Keratinocyte (primary cell): ENCODE data around the gene PTPRN2. TPM values are rescaled to one million over a fixed set of nuclear protein-coding genes. Genes with fewer than 3 reads are reported as not detected.

ENCODE experiments used
- DNase-seq: peaks from one replicate; pipeline ENCODE4 v3.0.0-alpha.2; 2011; ENCODE audit warnings: low read depth, missing footprints, low spot score
- FAIRE-seq: peaks from 2 replicates; lab custom pipeline; 2011; peaks lifted over from hg19 to GRCh38; lab: Jason Lieb, UNC
- H2AFZ ChIP-seq: 2 replicates; pipeline ENCODE4 v1.6.0; 2012; ENCODE audit warnings: low read length, control low read depth, inconsistent platforms; ENCODE audit not compliant: control insufficient read depth
- H3K27ac ChIP-seq: 2 replicates; pipeline ENCODE4 v1.5.1; 2011; ENCODE audit warnings: low read length; ENCODE audit not compliant: control insufficient read depth, insufficient read depth
- H3K27me3 ChIP-seq: 3 replicates; pipeline ENCODE4 v1.6.0; 2011; ENCODE audit warnings: low read length; ENCODE audit not compliant: control insufficient read depth, insufficient read depth; ENCODE audit errors: extremely low read depth
- H3K36me3 ChIP-seq, 2 experiments: 2 replicates in 1 of 2; 3 replicates in 1 of 2; pipeline ENCODE4 v1.5.1; 2011; ENCODE audit warnings: low read length in 2 of 2, mild to moderate bottlenecking in 1 of 2; ENCODE audit not compliant: control insufficient read depth in 2 of 2, insufficient read depth in 2 of 2; ENCODE audit errors: extremely low read depth in 1 of 2
- H3K4me1 ChIP-seq: 3 replicates; pipeline ENCODE4 v1.5.1; 2011; ENCODE audit warnings: low read length; ENCODE audit not compliant: control insufficient read depth, insufficient read depth; ENCODE audit errors: extremely low read depth
- H3K4me2 ChIP-seq: 3 replicates; pipeline ENCODE4 v1.6.0; 2011; ENCODE audit warnings: low read depth, low read length; ENCODE audit not compliant: control insufficient read depth, insufficient read depth; ENCODE audit errors: extremely low read depth
- H3K4me3 ChIP-seq, 3 experiments: fragments of 200-600 bp in 1 of 3; sonication (generic) in 1 of 3; 2 replicates in 2 of 3; 3 replicates in 1 of 3; pipeline ENCODE4 v1.5.1; 2011 to 2016; ENCODE audit warnings: low read length in 3 of 3, mild to moderate bottlenecking in 3 of 3, control low read depth in 2 of 3, inconsistent platforms in 1 of 3, low read depth in 1 of 3, mixed read lengths in 1 of 3, mixed run types in 1 of 3, moderate library complexity in 1 of 3; ENCODE audit not compliant: control insufficient read depth in 2 of 3, insufficient read depth in 2 of 3; ENCODE audit errors: extremely low read depth in 1 of 3
- H3K79me2 ChIP-seq: 2 replicates; pipeline ENCODE4 v1.6.0; 2012; ENCODE audit warnings: low read length; ENCODE audit not compliant: control insufficient read depth, insufficient read depth
- H3K9ac ChIP-seq: 3 replicates; pipeline ENCODE4 v1.6.0; 2011; ENCODE audit warnings: low read length; ENCODE audit not compliant: control insufficient read depth, insufficient read depth; ENCODE audit errors: extremely low read depth
- H3K9me1 ChIP-seq: 3 replicates; pipeline ENCODE4 v1.6.0; 2011; ENCODE audit warnings: low read length; ENCODE audit not compliant: control insufficient read depth, insufficient read depth; ENCODE audit errors: extremely low read depth
- H3K9me3 ChIP-seq: 2 replicates; pipeline ENCODE4 v1.5.1; 2012; ENCODE audit warnings: low read depth, low read length; ENCODE audit not compliant: control insufficient read depth
- H4K20me1 ChIP-seq: 3 replicates; pipeline ENCODE4 v1.6.0; 2011; ENCODE audit warnings: low read length; ENCODE audit not compliant: control insufficient read depth, insufficient read depth; ENCODE audit errors: extremely low read depth
- EZH2 ChIP-seq: IDR thresholded peaks from one replicate; pipeline ENCODE4 v1.6.1; 2012; ENCODE audit warnings: inconsistent platforms, mild to moderate bottlenecking, low read length, moderate library complexity
- dilution Hi-C: fragments of 300-500 bp; cut with MboI; formaldehyde crosslinking; loops from one replicate; pipeline ENCODE4 v1.7.0; 2020; ENCODE audit warnings: low sequenced_read_pairs; ENCODE audit not compliant: extremely low pct_ligation_motif_present
- polyA plus RNA-seq, 5 experiments: library from polyadenylated mRNA; depleted of rRNA in 3 of 5; stranded (reverse) in 3 of 5; stranded (forward) in 1 of 5; unstranded in 1 of 5; fragments of >200 nt; gene quantifications; 1 replicate in 1 of 5; 2 replicates in 3 of 5; 3 replicates in 1 of 5; pipeline versions ENCODE4 v1.2.1 to v1.2.3, GENCODE V29; 2011 to 2012; ENCODE audit warnings: missing spikeins in 2 of 5, low read depth in 1 of 5, low replicate concordance in 1 of 5
- TF ChIP-seq, protein P1 (sequence below), 3 experiments: IDR thresholded peaks in 1 of 3; conservative IDR thresholded peaks in 1 of 3; optimal IDR thresholded peaks in 1 of 3; 2 replicates in 2 of 3; 3 replicates in 1 of 3; pipeline versions ENCODE3 to v1.5.1; 2011; ENCODE audit warnings: low read length in 3 of 3, mild to moderate bottlenecking in 3 of 3, moderate library complexity in 2 of 3, control low read depth in 1 of 3, inconsistent platforms in 1 of 3; ENCODE audit not compliant: insufficient read depth in 2 of 3; ENCODE audit errors: extremely low read depth in 1 of 3

PTPRN2 gene
- polyA plus RNA-seq, 1 donor (not counting 4 experiments of a cell fraction or from before 2014, with no cell fraction given) = not detected

DNA sequence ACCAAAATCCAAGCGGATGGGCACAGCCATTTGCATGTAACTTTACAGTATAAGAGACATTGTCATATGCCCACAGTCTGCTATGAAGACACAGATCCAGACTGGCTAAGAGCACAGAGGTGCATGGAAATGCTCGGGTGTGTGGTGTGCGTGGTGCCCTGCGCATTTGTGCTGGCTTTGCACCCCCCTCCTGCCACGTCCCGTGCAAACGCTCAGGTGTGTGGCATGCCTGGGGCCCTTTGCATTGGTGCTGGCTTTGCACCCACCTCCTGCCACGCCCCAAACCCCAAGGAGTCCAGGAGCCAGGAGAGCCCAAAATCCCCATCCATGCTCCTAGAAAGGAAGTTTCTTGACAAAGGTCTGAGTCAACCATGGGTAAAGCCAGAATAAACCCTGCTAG lies 306.2 kb downstream of the PTPRN2 start:
- DNase-seq (no peak), FAIRE-seq (no peak)
- Histone ChIP-seq H4K20me1 (no peaks in the 10 kb centered on the region), H2AFZ (no peak overlapping the region), H3K4me3 (no peak overlapping the region), H3K27ac (no peak overlapping the region), H3K4me1 (no peaks in the 10 kb centered on the region), H3K9me3 (peaks cover 19% of the 10 kb centered on the region), H3K4me2 (no peak overlapping the region), H3K36me3 (no peaks in the 10 kb centered on the region), H3K9me1 (no peaks in the 10 kb centered on the region), H3K79me2 (no peaks in the 10 kb centered on the region), H3K9ac (no peak overlapping the region), H3K27me3 (no peaks in the 10 kb centered on the region)
- dilution Hi-C loops = no loop called here
- TF ChIP-seq EZH2 = no peak
- TF ChIP-seq, protein P1, sequence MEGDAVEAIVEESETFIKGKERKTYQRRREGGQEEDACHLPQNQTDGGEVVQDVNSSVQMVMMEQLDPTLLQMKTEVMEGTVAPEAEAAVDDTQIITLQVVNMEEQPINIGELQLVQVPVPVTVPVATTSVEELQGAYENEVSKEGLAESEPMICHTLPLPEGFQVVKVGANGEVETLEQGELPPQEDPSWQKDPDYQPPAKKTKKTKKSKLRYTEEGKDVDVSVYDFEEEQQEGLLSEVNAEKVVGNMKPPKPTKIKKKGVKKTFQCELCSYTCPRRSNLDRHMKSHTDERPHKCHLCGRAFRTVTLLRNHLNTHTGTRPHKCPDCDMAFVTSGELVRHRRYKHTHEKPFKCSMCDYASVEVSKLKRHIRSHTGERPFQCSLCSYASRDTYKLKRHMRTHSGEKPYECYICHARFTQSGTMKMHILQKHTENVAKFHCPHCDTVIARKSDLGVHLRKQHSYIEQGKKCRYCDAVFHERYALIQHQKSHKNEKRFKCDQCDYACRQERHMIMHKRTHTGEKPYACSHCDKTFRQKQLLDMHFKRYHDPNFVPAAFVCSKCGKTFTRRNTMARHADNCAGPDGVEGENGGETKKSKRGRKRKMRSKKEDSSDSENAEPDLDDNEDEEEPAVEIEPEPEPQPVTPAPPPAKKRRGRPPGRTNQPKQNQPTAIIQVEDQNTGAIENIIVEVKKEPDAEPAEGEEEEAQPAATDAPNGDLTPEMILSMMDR (optimal IDR thresholded peaks at IDR 0.05 in 1 of 3, IDR thresholded peaks at IDR 0.05 in 1 of 3, conservative IDR thresholded peaks at IDR 0.05 in 1 of 3; ENCODE audit: extremely low read depth in 1 of 3, insufficient read depth in 2 of 3, low read length in 3 of 3) = no peak

- H3K4me2 ChIP-seq = no peak overlapping the region
- H3K9me3 ChIP-seq = peaks cover 21% of the 10 kb centered on the region
- H3K4me3 ChIP-seq = no peak overlapping the region
- H3K27me3 ChIP-seq = no peaks in the 10 kb centered on the region
- H3K36me3 ChIP-seq = no peaks in the 10 kb centered on the region
- TF ChIP-seq, protein P1 (optimal IDR thresholded peaks at IDR 0.05 in 1 of 3, IDR thresholded peaks at IDR 0.05 in 1 of 3, conservative IDR thresholded peaks at IDR 0.05 in 1 of 3; ENCODE audit: extremely low read depth in 1 of 3, insufficient read depth in 2 of 3, low read length in 3 of 3) = no peak
- no peak for TF ChIP-seq EZH2
- DNase-seq (no peak), FAIRE-seq (no peak)
- no peaks in the 10 kb centered on the region for H3K79me2 ChIP-seq
- no peaks in the 10 kb centered on the region for H3K4me1 ChIP-seq
- no peak overlapping the region for H2AFZ ChIP-seq
- H3K9me1 ChIP-seq = no peaks in the 10 kb centered on the region
- H4K20me1 ChIP-seq = no peaks in the 10 kb centered on the region
- H3K27ac ChIP-seq = no peak overlapping the region
- no peak overlapping the region for H3K9ac ChIP-seq
- dilution Hi-C loops = no loop called here
Measured at GRCh38 chr7:158280448-158281144, 307.0 kb downstream of the PTPRN2 start.
